HG03175 (cell line): Measurements from ENCODE around the gene ALDH3B1.

Source experiments
- ATAC-seq: cut with Tn5 transposase; IDR thresholded peaks from one replicate; pipeline ENCODE4 v1.9.1; 2021; ENCODE audit warnings: mild to moderate bottlenecking, moderate library complexity; ENCODE audit not compliant: unreplicated experiment

Gene ALDH3B1

DNA sequence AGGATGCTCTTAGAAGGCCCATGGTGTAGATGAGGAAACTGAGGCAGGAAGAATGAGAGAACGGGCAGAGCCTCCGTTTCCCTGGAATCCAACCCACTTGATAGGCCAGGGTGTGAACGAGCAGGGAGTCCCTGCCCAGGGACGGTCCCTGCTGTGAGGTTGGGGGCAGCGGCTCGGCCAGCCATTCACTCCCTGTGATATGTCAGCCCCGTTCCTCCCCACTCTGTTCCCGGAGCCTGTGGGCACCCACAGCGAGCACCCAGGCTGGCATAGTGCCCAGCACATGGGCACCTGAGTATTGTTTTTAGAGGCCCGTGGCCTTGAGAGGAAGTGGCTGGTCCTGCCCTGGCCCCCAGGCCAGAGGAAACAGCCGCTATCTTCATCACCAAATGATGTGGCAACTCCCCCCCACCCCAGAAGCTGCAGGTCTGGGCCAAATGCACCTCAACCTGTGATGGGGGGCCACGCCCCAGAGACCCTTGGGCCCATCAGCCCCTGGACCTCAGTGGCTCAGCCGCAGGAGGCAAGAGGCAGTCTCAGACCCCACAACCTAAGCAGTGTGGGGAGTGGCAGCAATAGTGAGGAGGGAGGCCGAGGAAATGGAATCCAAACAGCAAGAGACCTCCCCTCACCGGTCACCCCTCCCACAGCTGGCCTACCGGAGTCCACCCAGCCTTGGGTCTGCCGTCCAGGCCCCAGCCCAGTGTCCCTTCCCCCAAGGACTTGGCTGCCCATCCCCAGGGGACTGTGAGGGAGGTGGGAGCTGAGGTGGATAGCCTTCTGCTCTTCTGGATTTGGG lies 2.1 kb downstream of the ALDH3B1 start:
- no peak for ATAC-seq

- no peak for ATAC-seq
Observed at GRCh38 chr11:68012843-68013610, 2.9 kb downstream of the ALDH3B1 start.

DNA sequence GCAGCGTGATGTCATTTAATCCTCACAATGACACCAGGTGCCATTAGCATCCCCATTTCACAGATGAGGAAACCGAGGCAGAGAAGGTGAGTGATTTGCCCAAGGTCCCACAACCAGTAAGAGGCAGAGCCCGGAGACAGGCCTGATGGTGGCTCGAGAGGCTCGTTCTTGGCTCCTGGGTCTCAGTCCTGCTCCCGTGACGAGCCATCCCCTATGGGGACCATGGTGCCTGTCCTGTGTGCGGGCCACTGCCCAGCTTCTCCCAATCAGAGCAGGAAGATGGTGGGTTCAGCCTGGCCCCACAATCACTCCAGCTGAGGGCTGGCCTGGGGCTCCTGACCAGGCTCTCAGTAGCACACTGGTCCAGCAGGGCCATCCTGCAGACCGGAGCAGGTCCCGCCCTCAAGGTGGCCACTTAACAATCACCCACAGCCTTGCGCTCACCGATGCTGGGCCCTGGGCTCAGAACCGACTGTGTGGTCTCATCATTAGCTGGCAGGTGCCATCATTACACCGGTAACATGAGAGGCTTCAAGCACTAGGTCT lies 3.6 kb downstream of the ALDH3B1 start:
- ATAC-seq: no peak

GRCh38 chr11:68014157-68014946 lies 4.2 kb downstream of the ALDH3B1 start:
- ATAC-seq: no peak

DNA sequence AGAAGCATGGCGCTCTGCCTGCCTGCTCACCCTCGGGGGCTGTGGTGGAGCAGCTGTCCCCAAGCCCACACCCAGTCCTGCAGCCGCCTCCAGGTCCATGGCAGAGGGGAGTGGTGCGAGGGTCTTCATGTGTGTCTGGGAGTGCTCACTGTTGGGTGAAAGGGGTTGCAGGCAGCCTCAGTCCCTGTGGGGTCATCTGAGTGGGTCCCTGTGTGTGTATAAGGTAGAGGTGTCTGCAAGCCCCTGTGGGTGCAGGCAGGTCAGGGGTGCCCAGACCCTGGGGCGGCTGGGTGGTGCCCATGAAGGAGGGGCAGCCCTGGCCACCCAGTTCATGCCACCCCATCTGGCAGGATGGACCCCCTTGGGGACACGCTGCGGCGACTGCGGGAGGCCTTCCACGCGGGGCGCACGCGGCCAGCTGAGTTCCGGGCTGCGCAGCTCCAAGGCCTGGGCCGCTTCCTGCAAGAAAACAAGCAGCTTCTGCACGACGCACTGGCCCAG lies 4.9 kb downstream of the ALDH3B1 start:
- ATAC-seq: no peak

DNA sequence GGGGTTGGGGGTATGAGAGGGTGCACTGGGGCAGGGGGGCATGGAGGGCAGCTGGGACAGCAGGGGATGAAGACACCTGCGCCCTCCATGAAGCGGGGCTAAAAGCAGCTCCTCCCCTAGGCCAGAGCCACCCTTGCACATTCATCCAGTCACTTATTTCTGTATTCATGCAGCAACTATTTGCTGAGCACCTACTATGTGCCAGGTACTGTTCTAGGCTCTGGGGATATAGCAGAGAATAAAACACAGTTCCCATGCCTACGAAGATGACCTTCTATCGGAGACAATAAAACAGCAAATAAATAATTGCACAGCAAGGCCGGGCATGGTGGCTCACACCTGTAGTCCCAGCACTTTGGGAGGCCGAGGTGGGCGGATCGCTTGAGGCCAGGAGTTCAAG lies 5.3 kb downstream of the ALDH3B1 start:
- ATAC-seq: no peak

DNA sequence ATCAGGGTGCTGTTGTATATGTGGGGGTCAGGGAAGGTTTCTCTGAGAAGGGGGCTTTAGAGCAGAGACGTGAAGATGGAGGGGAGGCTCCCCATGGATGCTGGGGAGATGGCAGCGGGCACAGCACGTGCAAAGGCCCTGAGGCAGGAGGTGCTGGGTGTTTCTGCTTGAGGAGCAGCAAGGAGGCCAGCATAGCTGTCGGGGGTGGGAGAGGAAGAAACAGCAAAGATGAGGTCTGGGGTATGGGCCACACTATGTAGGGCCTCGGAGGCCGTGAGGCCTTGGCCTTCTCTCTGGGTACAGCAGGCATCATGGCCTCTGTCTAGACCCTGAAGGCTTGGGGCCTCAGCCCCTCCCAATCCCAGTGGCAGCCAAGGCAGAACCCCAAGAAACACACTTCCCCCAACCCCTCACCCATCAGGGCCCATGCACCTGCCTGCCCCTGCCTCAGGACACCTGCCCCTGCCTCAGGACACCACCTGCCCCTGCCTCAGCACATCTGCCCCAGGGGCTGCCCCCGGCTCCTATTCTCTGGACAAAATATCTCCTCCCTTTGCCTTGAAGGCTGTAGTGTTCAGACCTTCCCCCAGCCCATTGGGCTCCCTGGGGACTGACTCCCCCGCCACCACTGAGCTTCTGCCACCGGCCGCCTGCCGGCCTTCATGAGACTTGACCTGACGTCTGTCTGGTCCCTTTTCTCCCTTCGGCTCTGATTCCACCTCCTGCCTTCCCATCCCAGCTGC lies 6.2 kb downstream of the ALDH3B1 start:
- ATAC-seq: no peak

DNA sequence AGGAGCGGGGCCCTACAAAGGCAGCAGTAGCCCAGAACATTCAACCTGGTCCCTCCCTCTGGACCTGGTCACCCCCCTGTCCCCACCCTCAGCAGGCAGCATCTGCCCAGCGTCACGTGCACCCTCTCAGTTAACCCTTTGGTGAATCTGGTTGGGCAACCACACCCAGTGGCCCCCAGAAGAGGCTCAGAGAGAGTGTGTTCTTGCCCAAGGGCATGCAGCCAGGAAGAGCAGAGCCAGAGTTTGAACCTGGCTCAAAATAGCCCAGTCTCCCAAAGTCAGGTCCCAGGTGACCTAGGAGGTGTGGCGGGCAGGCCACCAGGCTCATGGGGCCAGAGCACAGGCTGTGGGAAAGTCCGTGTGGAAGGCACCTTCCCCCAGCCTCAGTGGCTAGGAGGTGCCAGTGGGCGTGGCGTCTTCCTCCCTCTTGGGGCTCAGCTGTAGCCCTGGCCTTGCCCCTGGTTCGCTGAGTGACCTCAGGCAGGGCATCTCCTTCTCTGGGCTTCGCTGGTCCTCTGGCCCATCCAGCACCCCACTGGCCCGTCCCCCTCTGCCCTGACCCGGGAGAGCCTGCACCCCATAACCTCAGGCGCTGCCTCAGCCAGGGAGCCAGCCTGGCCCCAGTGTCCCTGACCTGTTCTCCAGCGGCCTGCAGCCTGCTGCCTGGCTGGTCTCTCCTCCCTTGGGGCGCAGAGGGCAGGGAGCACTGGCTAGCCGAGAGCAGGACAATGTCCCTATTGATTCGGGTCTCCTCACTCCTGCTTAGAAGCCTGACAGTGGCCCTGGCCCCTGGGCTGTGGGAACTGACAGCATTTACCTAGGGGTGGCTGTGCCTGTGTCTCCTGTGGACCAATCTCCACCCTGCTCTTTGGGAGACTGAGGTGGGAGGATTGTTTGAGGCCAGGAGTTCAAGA lies 7.0 kb downstream of the ALDH3B1 start:
- no peak for ATAC-seq

DNA sequence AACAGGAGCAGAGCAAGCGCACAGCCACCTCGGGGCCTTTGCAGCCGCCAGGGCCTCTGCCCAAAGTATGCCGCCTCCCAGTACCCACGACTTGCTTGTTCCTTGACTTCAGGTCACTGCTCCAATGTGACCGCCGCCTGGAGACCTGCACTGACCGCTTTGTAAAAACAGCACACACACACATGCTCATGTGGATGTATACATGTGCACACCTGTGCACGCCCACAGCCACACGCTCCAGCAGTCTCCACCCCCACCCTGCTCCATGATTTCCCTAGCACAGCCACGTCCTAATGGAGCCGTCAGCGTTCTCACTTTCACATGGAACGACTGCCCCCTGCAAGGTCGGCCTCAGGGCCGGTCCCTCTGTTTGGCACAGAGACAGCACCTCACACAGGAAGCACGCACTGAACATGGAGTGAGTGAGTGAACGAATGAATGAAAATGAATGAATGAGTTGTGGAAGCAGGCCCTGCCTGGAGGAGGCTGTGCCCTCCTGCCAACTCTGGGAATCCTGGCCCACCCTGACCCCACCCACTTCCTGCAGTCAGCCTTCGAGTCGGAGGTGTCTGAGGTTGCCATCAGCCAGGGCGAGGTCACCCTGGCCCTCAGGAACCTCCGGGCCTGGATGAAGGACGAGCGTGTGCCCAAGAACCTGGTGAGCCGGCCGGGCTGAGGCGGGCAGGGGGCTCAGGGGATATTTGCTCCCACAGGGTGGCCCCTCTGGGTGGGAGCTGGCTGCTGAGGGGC lies 8.0 kb downstream of the ALDH3B1 start:
- ATAC-seq: no peak

DNA sequence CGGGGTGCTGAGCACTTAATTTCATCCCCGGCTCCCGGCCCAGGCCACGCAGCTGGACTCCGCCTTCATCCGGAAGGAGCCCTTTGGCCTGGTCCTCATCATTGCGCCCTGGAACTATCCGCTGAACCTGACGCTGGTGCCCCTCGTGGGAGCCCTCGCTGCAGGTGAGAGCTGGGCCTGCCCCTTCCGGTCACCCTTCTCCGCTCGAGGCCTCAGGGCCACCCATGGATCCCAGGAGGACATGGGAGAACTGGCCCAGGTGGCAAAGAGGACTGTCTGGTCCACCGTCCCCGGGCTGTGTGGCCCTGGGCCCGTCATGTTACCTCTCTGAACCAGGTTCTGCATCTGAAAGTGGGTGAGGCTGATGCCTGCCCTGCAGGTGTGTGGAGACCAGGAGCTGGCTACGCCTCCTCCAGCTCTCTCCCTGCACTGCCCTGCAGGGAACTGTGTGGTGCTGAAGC lies 8.6 kb downstream of the ALDH3B1 start:
- ATAC-seq: no peak

DNA sequence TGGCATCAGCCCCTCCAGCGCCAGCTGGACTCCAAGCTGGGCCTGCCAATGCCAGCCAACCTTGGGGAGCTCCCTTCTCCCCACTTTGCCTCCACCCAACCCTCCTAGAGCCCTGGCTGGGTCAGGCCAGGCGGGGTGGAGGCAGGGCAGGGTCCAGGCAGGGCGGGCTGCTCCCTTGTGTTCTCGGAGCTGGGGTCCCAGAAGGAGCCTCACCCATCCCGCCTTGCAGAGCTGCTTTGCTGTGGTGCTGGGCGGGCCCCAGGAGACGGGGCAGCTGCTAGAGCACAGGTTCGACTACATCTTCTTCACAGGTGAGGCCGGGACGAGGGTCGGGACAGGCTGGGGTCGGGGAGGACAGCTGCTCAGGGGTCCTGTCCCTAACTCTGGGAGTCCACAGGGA lies 9.4 kb downstream of the ALDH3B1 start:
- no peak for ATAC-seq

GRCh38 chr11:68020575-68020974 lies 10.4 kb downstream of the ALDH3B1 start:
- no peak for ATAC-seq

DNA sequence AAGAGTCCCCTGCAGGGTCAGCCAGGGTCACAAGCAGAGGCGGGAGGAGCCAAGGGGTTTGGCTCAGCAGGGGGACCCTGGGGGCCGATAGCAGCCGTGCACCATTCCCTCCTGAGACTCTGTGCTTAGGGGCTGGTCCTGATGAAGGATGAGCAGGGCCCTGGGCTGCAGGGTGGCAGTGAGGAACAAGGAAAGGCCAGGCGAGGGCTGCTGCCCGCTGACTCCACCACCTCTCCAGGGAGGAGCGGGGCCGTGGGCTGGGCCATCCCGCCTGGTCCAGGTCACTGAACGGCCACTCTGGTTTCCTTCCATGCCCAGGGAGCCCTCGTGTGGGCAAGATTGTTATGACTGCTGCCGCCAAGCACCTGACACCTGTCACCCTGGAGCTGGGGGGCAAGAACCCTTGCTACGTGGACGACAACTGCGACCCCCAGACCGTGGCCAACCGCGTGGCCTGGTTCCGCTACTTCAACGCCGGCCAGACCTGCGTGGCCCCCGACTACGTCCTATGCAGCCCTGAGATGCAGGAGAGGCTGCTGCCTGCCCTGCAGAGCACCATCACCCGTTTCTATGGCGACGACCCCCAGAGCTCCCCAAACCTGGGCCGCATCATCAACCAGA lies 11.2 kb downstream of the ALDH3B1 start:
- ATAC-seq: no peak

GRCh38 chr11:68022531-68022930 lies 12.4 kb downstream of the ALDH3B1 start:
- no peak for ATAC-seq

GRCh38 chr11:68024508-68024907 lies 14.4 kb downstream of the ALDH3B1 start:
- ATAC-seq: no peak

GRCh38 chr11:68025047-68025446 lies 14.9 kb downstream of the ALDH3B1 start:
- ATAC-seq: no peak

DNA sequence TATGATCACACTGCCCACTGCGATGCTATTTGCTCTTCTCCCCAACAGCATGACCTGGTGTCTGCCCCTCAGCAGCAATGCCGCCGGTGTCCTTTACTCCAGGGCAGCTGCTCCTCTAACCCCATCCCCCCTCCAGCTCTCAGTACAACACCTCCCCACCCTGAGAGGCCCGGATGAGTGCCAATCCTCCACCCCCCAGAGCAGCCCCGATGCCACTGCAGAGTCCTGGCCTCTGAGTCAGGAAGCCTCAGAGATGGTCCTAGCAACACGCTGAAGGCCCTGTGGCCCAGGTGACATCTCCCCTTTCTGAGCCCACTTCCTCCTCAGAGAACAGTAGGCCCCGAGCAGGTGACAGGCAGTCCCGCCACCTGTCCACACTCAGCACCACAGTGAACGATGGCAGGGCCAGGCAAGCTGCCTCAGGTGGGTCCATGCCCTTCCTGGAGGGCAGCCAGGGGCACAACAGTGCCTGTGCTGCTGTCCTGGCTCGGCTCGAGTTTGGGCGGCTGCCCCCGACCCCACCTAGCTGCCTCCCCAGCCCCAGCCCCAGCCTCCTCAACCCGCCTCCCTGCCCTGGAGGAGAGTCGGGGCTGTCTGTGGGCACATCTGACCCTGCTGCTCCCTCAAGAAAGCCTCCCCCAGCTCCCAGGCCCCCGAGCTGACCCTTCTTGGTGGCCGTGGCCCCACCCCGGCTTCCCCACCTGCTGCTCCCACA lies 16.4 kb downstream of the ALDH3B1 start:
- ATAC-seq: no peak
